Esophagus mucosa (tissue), 1 donor: Measurements from ENCODE around the gene DENND1B. TPM values are rescaled to one million over a fixed set of nuclear protein-coding genes. Genes with fewer than 3 reads are reported as not detected.
"Not testable (repeated sequence)": the region's sequence is repeated elsewhere in the genome, so short reads cannot be mapped to it uniquely, and the experiment has no call there.

Experiments
- ATAC-seq: fragments of 200-7000 bp; cut with Tn5 transposase; one replicate; pipeline ENCODE4 v1.9.1; 2020
- total RNA-seq: library from RNA; stranded (reverse); gene quantifications from one replicate; pipeline ENCODE4 v1.2.4, GENCODE V29; 2023
- donor health status: DM: yes; HTN: yes; CAD: no.

DENND1B gene
- total RNA-seq, 1 donor from 2014 or later: 15.2 TPM

GRCh38 chr1:197544553-197544952, 230.7 kb downstream of the DENND1B start:
- no peak for ATAC-seq

- no peak for ATAC-seq
Observed at GRCh38 chr1:197544130-197544529, 231.2 kb downstream of the DENND1B start.

GRCh38 chr1:197541411-197541810, 233.9 kb downstream of the DENND1B start:
- ATAC-seq: no peak

DNA sequence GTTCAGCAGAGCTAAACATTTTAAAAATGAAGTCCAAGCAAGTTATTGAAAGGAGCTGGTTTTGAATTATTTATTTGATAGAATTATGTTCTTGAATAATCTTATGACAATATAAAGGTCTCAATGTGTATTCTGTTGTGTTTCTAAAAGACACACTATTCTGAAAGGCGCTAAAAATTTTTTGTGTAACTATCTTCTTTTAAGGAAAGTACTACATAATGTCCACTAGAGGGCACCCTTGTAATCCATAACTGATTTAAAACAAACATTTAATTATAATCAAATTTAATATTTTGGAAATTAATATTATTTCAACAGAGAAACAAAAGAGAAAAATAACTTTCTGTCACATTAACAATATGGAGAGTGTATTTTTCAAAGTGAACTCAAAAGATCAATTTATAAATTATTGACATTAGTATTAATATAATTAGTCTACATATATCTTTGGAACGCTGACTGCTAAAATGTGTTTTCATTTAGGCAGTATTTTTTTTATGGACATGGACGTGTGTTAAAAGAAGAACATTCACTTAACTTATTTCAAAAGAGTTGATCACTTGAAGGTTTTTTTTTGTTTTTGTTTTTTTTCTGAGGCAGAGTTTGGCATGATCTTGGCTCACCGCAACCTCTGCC, 248.4 kb downstream of the DENND1B start:
- ATAC-seq: no peak

GRCh38 chr1:197521118-197521739, 254.1 kb downstream of the DENND1B start:
- ATAC-seq: no peak

- ATAC-seq: no peak
Observed at GRCh38 chr1:197519741-197520334, 255.4 kb downstream of the DENND1B start.

GRCh38 chr1:197515421-197515820, 259.9 kb downstream of the DENND1B start:
- ATAC-seq: no peak

DNA sequence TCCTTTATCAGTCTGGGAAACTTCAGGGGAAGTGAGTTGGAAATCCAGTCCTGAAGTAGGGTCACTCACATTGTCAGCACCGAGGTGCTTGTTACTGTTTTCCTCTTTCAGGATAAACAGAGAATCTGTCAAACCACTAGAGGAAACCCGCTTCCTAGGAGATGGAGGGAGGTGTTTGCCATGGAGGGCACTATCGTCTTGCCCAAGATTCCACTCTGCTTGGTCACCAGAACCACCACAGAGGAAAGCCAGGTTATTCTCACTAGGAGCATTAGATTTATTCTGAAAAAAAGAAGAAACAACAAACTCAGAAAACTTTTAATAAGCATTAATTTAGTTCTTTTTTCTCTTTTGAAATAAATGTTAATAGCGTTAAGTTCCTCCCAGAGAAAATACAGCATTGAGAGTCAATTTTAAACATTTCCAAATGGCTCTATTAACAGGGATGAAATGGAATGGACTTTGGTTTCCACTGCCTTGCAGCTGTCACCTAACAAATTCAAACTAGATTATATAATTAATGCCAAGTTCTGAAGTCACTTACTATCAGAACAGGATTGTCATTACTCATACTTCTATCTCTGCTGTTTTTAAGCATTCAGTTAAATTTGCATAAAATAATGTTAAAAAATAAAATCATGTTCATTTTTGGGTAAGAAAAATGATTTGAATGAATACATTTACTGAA, 264.4 kb downstream of the DENND1B start:
- no peak for ATAC-seq

GRCh38 chr1:197496722-197497121, 278.6 kb downstream of the DENND1B start:
- ATAC-seq: no peak

GRCh38 chr1:197491505-197491904, 283.8 kb downstream of the DENND1B start:
- ATAC-seq: not testable (repeated sequence)

- ATAC-seq: no peak
Observed at GRCh38 chr1:197486946-197487345, 288.3 kb downstream of the DENND1B start.

DNA sequence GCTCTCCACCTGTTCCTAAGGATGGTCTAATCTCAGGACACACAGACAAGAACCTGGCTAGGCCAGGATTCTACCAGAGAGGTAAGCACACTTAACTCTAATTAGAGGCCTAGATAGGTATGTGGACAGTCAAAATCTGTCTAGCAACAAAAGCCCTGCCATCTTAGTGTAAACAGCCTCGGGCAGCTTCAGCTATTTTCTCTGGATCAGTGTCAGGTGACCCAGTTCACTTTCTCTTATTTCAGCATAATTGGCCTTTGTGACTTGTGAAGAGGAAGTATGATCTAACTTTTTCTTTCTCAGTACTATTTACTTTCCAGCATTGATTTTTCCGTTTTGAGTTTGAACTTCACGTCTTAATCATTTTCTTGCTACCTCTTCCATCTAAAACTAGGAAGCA, 289.5 kb downstream of the DENND1B start:
- peak; percentile 51 for ATAC-seq

DNA sequence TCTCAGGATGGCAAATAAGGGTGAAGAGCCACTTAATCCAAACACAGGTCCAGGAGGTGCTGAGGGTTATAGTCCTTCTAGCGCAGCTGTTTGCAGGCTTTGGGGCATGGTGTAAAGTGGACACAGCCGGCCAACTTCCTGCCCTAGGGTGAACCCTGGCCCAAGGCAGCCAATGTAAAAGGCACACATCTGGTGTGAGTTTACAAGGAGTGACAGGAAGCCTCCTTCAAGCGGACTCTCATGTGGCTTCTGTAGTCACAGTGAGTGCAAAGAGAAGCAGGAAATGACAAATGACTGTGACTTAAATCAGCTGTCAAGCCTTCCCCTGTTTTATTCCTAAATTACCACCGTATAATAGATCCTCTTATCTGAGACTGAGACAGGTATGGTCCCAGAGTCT, 294.2 kb downstream of the DENND1B start:
- no peak for ATAC-seq

- ATAC-seq: no peak
Observed at GRCh38 chr1:197480446-197480845, 294.8 kb downstream of the DENND1B start.

GRCh38 chr1:197472141-197472540, 303.1 kb downstream of the DENND1B start:
- no peak for ATAC-seq

GRCh38 chr1:197471248-197471985, 303.9 kb downstream of the DENND1B start:
- no peak for ATAC-seq

GRCh38 chr1:197470330-197470729, 304.9 kb downstream of the DENND1B start:
- no peak for ATAC-seq

- no peak for ATAC-seq
Observed at GRCh38 chr1:197469620-197470210, 305.6 kb downstream of the DENND1B start.

DNA sequence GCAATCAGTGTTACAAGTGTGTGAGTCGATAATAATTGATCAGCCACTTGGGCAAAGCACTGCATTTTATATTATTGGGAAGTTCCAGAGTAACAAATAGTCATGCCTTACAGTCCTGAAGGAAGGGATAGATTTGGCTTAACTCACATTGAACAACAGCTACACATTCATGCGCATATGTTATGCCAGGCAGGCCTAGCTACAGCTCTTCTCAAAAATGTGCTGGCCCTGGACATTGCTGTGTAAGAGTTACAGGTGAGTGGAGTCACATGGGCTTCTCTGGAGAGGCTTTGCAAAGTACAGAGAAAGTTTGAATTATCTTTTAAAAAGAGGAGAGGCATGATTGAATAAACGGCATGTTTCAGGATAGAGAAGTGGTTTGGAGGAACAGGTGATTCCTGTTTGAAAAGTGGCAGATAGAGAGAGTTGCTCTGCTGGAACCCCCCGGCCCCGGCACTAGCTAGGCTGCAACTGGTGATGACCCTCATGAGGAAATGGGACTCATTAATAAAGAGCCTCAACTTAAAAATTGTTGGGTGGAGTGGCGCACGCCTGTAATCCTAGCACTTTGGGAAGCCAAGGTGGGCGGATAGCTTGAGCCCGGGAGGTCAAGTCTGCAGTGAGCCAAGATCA, 306.6 kb downstream of the DENND1B start:
- no peak for ATAC-seq

GRCh38 chr1:197467881-197468280, 307.4 kb downstream of the DENND1B start:
- no peak for ATAC-seq

DNA sequence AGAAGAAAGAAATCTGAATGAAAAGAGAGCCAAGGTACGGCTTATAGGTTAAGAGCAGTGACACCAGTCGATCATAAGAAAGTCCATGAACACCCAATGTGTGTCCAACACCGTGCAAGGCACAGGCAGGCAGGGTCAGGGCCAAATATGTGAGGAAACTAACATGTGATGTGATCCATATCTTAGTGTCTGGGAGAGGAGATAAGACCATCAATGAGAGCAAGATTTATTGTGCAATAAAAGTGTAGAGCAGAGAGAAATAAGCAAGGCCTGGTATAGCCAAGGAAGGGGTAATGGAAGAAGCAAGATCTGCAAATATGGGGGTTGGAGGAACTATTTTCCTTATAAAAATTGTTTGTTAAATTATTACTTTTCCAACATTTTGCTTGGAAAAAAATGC, 308.5 kb downstream of the DENND1B start:
- ATAC-seq: no peak
